H1 (cell line): Measurements from ENCODE around the gene MRPS12.

Source experiments
- CREB1 ChIP-seq: IDR thresholded peaks from 2 replicates; pipeline ENCODE4 v1.6.1; 2012; ENCODE audit warnings: inconsistent platforms
- EZH2 ChIP-seq: fragments of 200-600 bp; sonication (generic); IDR thresholded peaks from 2 replicates; pipeline ENCODE4 v1.7.1; 2012; ENCODE audit warnings: low read depth, mild to moderate bottlenecking, moderate library complexity, low read length, inconsistent platforms; ENCODE audit not compliant: severe bottlenecking
- FOSL1 ChIP-seq: IDR thresholded peaks from 2 replicates; pipeline ENCODE4 v1.6.1; 2011; ENCODE audit warnings: mild to moderate bottlenecking, low read depth, low read length, moderate library complexity; ENCODE audit not compliant: insufficient read depth
- HDAC2 ChIP-seq, 2 experiments: fragments of 300-600 bp in 1 of 2; sonication (generic) in 1 of 2; IDR thresholded peaks; 2 replicates each; pipeline ENCODE4 v1.6.1; 2011 to 2012; ENCODE audit warnings: low read depth in 2 of 2, low read length in 2 of 2, mild to moderate bottlenecking in 2 of 2, moderate library complexity in 2 of 2, borderline replicate concordance in 1 of 2, inconsistent platforms in 1 of 2
- POLR2A ChIP-seq, 2 experiments: IDR thresholded peaks; 1 replicate in 1 of 2; 2 replicates in 1 of 2; pipeline ENCODE4 v1.6.1; 2011; ENCODE audit warnings: low read depth in 2 of 2, low read length in 2 of 2, mild to moderate bottlenecking in 2 of 2; ENCODE audit errors: control extremely low read depth in 1 of 2
- SP1 ChIP-seq: IDR thresholded peaks from 2 replicates; pipeline ENCODE4 v1.6.1; 2011; ENCODE audit warnings: low read depth, low read length
- TF ChIP-seq, protein P1 (sequence below), 3 experiments: IDR thresholded peaks; 1 replicate in 2 of 3; 2 replicates in 1 of 3; pipeline versions ENCODE4 v1.5.1 to v1.6.1; 2011; ENCODE audit warnings: low read length in 3 of 3, mild to moderate bottlenecking in 3 of 3, inconsistent platforms in 2 of 3, low read depth in 1 of 3, moderate library complexity in 1 of 3; ENCODE audit not compliant: insufficient read depth in 1 of 3; ENCODE audit errors: control extremely low read depth in 1 of 3
- TF ChIP-seq, protein P2 (sequence below): IDR thresholded peaks from 2 replicates; pipeline ENCODE4 v1.6.1; 2012; ENCODE audit warnings: inconsistent platforms

DNA sequence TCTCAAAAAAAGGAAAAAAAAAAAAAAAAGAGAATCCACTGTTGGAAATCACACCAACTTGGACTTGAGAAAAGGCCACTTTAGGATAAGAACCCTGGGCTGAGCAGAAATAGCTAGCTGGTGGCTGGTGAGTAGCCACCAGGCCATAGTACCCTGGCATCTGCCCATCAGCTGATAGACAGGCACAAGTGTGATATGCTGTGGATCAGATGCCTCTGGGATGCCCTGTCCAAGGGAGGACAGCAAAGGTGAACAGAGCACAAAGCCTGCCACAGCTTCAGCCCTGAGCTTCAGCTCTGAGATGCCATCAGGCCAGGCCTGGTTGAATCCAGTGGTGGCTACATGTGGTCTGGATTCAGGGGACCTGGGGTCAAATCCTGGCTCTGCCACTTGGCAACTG is 40.1 kb upstream of the MRPS12 start:
- TF ChIP-seq, protein P1, sequence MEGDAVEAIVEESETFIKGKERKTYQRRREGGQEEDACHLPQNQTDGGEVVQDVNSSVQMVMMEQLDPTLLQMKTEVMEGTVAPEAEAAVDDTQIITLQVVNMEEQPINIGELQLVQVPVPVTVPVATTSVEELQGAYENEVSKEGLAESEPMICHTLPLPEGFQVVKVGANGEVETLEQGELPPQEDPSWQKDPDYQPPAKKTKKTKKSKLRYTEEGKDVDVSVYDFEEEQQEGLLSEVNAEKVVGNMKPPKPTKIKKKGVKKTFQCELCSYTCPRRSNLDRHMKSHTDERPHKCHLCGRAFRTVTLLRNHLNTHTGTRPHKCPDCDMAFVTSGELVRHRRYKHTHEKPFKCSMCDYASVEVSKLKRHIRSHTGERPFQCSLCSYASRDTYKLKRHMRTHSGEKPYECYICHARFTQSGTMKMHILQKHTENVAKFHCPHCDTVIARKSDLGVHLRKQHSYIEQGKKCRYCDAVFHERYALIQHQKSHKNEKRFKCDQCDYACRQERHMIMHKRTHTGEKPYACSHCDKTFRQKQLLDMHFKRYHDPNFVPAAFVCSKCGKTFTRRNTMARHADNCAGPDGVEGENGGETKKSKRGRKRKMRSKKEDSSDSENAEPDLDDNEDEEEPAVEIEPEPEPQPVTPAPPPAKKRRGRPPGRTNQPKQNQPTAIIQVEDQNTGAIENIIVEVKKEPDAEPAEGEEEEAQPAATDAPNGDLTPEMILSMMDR (IDR thresholded peaks at IDR 0.05; ENCODE audit: control extremely low read depth in 1 of 3, insufficient read depth in 1 of 3, low read depth in 1 of 3, low read length in 3 of 3), result no peak
- TF ChIP-seq, protein P2, sequence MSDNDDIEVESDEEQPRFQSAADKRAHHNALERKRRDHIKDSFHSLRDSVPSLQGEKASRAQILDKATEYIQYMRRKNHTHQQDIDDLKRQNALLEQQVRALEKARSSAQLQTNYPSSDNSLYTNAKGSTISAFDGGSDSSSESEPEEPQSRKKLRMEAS, result no peak
- TF ChIP-seq CREB1 (no peak), HDAC2 (IDR thresholded peaks at IDR 0.05; ENCODE audit: borderline replicate concordance in 1 of 2, low read depth in 2 of 2, low read length in 2 of 2) (no peak), POLR2A (IDR thresholded peaks at IDR 0.05; ENCODE audit: control extremely low read depth in 1 of 2, low read depth in 2 of 2, low read length in 2 of 2) (no peak), FOSL1 (no peak), SP1 (no peak), EZH2 (no peak)
